ENCODE data around the gene CDCP1. TPM values are rescaled to one million over a fixed set of nuclear protein-coding genes. Genes with fewer than 3 reads are reported as not detected.

CDCP1 gene
- total and polyA plus RNA-seq, 7 donors: 0.01 to 1.4 (median 0.27) TPM

- peaks cover 46% of the 10 kb centered on the region for H3K4me1 ChIP-seq
- H3K9me3 ChIP-seq: no peaks in the 10 kb centered on the region
- WGBS, 3 donors: 39 to 45% (median 39%) methylated on average over 3 of the region's 3 CpGs
- DNase-seq (peak; percentile 49 to 73), ATAC-seq (peak; percentile 70 to 79 (median 72))
- no peak for TF ChIP-seq CTCF (IDR thresholded peaks at IDR 0.05)
- H3K36me3 ChIP-seq (ENCODE audit: insufficient read depth in 1 of 2, low read depth in 1 of 2): no peaks in the 10 kb centered on the region
- intact Hi-C loops (cut with DNase I): loop anchor here in 1 of 2 donors (2.0 kb wide), 1 partner anchor 58 kb away; no protein-coding TSS in a partner anchor
- no peak overlapping the region for H3K4me3 ChIP-seq
- no peaks in the 10 kb centered on the region for H3K27me3 ChIP-seq (ENCODE audit: insufficient read depth in 3 of 3, low read length in 2 of 3)
- H3K27ac ChIP-seq: peak overlapping the region; percentile 89
Measured at GRCh38 chr3:45124352-45124751, 21.8 kb downstream of the CDCP1 start.

GRCh38 chr3:45123581-45124269 is 22.5 kb downstream of the CDCP1 start:
- Histone ChIP-seq H3K4me1 (peaks cover 46% of the 10 kb centered on the region), H3K9me3 (no peaks in the 10 kb centered on the region)

GRCh38 chr3:45123030-45123429 is 23.1 kb downstream of the CDCP1 start:
- H3K4me1 ChIP-seq: peaks cover 44% of the 10 kb centered on the region
- no peaks in the 10 kb centered on the region for H3K36me3 ChIP-seq (ENCODE audit: insufficient read depth in 1 of 2, low read depth in 1 of 2)
- H3K9me3 ChIP-seq: no peaks in the 10 kb centered on the region
- DNase-seq: no peak
- no peak overlapping the region for H3K4me3 ChIP-seq
- H3K27ac ChIP-seq: peak overlapping the region; percentile 89
- no peak for TF ChIP-seq CTCF (IDR thresholded peaks at IDR 0.05)
- WGBS, 3 donors: 34 to 45% (median 36%) methylated on average over 5 of the region's 5 CpGs
- intact Hi-C loops (cut with DNase I): no loop called here
- peak; percentile 61 to 81 (median 75) for ATAC-seq
- no peaks in the 10 kb centered on the region for H3K27me3 ChIP-seq (ENCODE audit: insufficient read depth in 3 of 3, low read length in 2 of 3)

More at GRCh38 chr3:45123581-45124269, 22.5 kb downstream of the CDCP1 start:
- H3K27ac ChIP-seq: peak overlapping the region; percentile 89
- H3K27me3 ChIP-seq (ENCODE audit: insufficient read depth in 3 of 3, low read length in 2 of 3): no peaks in the 10 kb centered on the region
- no peaks in the 10 kb centered on the region for H3K36me3 ChIP-seq (ENCODE audit: insufficient read depth in 1 of 2, low read depth in 1 of 2)
- no peak overlapping the region for H3K4me3 ChIP-seq
- no peak for TF ChIP-seq CTCF (IDR thresholded peaks at IDR 0.05)
- no peak for DNase-seq
- WGBS, 3 donors: 63 to 83% (median 71%) methylated on average over 3 of the region's 3 CpGs
- ATAC-seq: peak; percentile 65 to 71 (median 68)
- intact Hi-C loops (cut with DNase I): loop anchor here in 1 of 2 donors (2.0 kb wide), 1 partner anchor 59 kb away; no protein-coding TSS in a partner anchor

GRCh38 chr3:45120359-45121158 is 25.6 kb downstream of the CDCP1 start:
- H3K4me3 ChIP-seq: no peak overlapping the region
- DNase-seq (no peak), ATAC-seq (peak in 3 of 4 donors; percentile 18 to 51 (median 24))
- H3K9me3 ChIP-seq: no peaks in the 10 kb centered on the region
- H3K4me1 ChIP-seq: peaks cover 40% of the 10 kb centered on the region
- H3K36me3 ChIP-seq (ENCODE audit: insufficient read depth in 1 of 2, low read depth in 1 of 2): no peaks in the 10 kb centered on the region
- intact Hi-C loops (cut with DNase I): no loop called here
- WGBS, 3 donors: 78 to 81% (median 78%) methylated on average over 12 of the region's 12 CpGs
- TF ChIP-seq CTCF (IDR thresholded peaks at IDR 0.05): no peak
- peak overlapping the region; percentile 89 for H3K27ac ChIP-seq
- no peaks in the 10 kb centered on the region for H3K27me3 ChIP-seq (ENCODE audit: insufficient read depth in 3 of 3, low read length in 2 of 3)

Data from psoas muscle (tissue), 8 donors.